HS-27A (cell line): ENCODE results near the gene TUT1.
"Not testable (repeated sequence)": the region's sequence is repeated elsewhere in the genome, so short reads cannot be mapped to it uniquely, and the experiment has no call there.

Source experiments
- DNase-seq: peaks from one replicate; pipeline ENCODE4 v3.0.0-alpha.2; 2012; ENCODE audit warnings: low read depth, missing footprints

The TUT1 gene

DNA sequence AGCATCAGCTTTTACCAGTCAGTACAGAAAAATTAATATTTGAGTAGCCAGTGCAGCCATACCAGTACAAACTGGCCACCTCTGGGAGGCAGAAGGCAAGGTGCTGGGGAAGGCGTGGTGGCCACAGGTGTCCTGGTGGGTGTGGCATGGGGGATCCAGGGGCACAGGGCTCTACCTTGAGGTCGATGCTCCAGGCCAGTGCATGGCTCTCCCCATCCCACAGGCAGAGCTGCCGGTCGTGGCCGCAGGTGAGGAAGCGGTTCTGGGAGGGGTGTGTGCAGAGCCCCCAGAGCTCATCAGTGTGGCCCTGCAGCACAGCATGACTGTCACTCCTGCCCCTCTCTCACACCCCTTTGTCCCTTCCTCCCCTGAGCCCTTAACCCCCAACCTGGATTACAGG is 14.1 kb upstream of the TUT1 start:
- no peak for DNase-seq

DNA sequence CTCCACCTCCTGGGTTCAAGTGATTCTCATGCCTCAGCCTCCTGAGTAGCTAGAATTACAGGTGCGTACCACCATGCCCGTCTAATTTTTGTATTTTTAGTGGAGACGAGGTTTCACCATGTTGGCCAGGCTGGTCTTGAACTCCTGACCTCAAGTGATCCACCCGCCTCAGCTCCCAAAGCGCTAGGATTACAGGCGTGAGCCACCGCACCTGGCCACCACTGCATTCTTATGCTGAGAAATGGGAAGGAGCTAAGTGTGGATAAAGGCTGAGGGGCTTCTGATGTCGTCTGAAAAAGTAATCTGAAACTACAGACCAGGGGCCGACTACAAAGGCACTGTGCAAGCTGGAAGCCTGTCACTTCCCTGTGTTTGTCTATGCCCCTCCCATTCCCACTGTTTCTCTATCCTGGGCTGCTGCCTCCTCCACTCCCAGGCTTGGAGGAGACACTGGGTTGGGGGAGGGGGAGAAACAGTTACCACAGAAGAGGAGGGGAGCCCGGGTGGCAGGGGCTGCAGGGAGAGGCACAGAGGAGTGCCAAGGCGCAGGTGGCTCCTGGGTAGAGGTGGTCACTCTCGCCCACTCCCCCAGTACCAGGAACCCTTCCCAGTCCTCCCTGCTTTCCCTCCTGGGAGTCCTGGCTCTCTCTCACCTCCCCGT is 13.3 kb upstream of the TUT1 start:
- DNase-seq: no peak

DNA sequence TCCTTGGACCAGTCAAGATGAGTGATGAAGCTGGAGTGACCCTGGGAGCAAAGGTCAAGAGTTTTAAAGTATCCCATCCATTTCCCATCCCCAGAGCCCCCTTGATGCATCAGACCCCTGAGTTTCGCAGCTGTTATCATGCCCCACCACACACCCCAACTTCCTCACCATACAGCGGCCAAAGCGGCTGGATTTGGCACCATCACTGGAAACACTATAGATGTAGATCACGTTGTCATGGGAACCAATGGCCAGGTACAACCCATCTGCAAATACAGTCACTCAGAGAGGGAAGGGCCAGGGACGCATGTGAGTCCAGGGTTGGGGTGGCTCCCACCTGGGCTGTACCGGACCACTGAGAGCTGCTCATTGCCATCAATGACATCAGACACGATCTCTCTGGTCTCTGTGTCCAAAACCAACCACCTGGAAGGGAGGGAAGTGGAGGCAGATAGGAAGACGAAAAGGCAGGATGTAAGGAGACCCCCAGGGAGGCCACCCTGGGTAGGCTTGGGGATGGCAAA is 12.5 kb upstream of the TUT1 start:
- DNase-seq: no peak

DNA sequence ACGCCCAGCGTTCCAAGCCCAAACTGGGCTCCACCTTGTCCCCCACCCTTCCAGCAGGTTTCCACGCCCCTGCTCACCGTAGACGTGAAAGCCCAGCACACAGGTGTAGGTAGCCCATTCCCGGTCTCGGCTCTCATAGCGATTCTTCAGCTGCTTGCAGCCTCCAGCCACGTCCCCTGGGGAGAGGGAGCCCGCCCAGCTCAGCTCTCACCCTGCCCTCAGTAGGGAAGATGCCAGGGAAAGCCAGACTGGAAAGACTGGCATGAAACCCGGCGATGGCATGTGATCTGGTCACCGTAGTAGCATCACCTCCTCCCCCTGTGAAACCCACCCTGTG is 11.7 kb upstream of the TUT1 start:
- DNase-seq: no peak

DNA sequence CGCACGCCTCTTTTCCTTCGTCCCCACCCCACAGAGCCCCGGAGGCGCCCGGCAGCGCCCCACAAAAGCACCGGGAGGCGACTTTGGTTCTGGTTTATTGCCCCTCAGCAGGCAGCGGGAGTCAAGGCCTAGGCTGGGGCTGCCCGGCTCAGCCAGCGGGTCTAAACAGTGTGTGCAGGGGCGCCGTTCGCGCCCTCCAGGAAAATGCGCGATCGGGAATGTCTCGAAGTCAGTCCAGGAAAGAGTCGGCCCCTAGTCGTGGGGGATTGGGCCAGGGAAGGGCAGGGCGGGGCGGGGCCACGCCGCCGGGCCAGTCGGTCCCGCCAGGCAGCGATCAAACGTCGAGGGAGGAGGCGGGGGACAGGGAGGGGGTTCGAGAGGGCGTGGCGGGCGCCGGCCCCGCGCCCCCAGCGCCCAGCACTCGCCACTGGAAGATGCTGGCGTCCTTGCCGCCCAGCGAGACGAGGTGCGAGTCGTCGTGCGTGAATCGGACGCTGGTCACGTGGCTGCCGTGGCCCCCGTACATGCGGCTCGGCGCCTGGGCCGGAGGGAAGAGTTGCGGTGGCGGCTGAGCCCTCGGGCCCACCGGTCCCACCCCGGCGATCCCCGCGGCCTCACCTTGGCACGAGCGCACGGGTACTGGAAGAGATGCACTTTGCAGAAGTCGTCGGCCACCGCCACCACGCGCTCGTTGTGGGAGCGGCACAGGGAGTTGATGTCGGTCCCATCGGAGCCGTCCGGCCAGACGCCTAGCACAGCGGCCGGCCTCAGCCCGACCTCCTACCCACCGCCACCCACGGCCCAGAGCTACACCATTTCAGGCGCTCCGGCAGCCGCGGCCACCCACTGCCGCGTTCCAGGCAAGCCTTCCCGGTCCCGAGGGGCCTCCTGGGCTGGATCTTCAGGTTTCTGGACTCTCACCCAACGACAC is 11.1 kb upstream of the TUT1 start:
- DNase-seq: no peak

DNA sequence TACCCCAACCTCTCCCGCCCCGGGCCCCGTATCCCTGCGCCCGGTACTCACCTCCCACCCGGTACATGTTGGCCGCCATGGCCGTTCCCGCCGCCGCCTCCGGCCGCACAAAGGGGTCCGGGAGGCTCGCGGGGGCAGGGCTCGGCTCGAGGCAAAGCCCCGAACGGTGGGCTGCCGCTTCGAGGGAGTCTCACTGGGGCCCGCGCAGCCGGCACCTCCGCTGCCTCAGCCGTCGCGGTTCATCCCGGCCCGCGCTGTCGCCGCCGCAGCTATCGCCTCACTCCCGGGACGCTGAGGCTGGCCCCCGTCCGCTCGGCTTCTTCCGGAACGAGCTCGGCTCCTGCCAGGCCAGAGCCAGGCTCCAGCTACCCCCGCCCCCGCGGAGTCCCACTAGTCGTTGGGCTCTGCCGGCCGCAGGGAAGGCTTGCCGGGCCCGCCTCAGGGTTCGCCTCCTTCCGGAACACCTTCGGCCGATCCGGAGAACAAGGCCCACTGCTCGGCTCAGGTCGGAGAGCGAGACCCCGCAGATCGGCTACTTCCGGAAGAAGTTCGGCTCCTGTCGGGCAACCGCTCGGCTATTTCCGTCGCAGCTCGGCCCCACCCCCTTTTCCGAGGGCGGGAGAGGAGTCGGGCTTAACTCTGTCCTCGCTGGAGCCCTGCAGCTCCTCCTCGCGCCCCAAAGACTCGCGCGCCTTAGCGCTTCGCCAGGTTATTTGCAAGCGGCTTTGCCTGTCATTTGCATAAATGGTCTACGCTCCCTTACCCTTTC is 10.2 kb upstream of the TUT1 start, which contains the start of gene MTA2:
Gene MTA2, minus strand, starts transcription at position 494 of the 769 bp plus-strand sequence. Its CDS starts 415 bp downstream, at position 79.
- DNase-seq: peak; percentile 96

DNA sequence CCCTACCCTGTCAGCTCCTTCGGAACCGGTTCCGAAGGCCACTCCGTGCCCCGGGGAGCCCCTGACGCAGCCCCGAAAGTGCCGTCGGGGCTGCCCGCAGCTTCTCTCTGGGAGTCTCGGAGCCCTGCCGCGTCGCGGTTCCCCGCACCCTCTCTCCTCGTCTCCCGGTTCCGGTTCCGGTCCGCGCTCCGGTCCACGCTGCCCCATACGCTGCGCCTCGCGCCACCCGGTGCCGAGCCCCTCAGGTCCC is 9.7 kb upstream of the TUT1 start:
- no peak for DNase-seq

DNA sequence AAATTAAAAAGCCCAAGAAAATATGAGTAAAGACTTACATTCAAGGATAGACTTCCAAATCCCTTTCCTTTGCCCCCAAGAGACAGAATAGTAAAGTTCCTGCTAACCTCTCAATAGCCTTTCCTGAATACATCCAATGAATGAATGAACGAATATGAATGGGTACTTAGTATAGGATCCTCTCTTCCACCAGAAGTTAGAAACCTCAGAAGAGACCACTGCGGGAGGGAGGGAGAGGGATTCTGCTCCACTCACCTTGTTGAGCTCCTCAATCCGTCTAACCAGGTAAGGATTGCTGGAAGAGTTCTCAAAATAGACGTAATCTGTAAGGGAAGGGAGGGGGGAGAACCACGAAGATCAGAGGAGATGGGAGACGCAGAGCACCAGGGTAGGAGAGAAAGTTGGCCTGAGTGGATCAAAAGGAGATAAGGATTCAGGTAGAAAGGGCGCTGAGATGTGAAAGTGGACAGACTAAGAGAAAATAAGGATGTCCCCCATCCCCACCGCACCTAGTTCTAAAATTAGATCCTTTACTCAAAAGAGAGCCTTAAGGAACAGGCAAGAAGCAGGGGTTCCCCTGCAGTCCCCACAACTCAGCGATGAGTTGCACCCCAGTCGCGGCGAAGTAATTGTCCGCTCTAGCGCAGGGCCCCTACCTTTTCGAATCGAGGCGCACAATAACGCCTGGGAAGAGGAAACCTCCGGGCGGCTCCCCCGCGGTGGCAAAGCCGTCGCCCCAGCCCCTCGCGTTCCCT is 9.2 kb upstream of the TUT1 start:
- no peak for DNase-seq

DNA sequence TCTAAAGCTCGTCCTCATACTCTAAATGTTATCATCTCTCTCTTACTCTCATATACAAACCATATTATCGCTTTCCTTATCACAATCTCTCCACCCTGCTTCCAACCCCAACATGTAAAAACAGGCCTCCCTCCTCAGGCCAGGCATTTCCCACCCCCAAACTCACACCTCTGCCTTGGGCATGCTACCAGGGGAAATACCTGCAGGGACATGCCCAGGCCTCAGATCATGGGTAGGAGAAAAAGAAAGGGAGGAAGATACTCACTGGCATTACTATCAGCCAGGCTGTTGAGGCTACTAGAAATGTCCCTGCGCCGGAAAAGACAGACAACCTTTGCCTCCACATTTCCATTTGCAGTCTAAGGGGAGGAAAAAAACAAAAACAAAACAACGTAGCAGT is 8.6 kb upstream of the TUT1 start:
- DNase-seq: no peak

DNA sequence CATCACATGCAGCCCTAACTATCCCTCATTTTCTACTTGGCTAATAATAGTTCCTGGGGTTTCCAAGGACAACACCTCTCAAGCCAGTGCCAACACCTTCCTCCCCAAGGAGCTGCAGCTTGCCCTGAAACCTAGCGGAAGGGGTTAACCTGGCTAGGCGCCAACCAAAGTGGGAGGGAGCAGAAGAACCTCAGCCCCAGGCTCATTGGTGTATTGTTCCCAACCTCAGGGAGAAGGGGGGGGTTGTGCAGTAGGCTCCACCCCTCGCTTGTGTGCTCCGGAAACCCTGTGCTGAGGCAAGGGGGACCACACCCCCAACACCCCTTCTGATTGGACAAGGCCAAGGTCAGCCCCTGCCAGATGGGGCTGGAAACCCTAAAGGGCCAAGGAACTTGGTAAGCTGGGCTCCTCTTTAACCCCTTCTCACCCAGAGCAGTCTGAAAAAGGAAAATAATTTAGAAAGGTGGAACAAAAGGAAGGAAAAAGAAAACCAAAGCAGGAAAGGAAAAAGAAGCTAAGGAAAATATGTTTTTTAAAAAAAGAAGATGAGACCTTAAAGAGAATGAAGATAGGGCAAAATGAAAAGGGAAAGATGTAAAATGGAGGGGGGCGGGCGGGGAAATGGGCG is 7.9 kb upstream of the TUT1 start:
- DNase-seq: no peak

DNA sequence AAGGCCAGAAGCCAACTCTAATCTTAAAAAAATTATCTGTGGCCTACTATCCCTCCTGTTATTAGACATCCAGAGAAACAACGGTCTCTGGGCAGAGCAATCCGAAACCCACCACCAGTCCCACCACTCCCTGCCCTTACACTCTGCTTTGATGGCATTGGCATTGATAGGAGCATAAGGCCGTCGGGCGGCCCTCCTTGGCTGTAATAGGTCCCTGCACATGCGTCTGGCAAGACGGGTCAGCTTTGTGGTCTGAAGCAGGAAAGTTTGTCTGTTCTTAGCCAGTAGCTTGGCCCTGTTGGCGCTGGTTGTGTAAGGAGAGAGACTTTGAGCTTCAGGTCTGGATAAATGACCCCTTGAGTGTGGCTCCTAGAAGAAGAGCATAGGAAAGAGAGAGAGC is 3.8 kb upstream of the TUT1 start:
- no peak for DNase-seq

DNA sequence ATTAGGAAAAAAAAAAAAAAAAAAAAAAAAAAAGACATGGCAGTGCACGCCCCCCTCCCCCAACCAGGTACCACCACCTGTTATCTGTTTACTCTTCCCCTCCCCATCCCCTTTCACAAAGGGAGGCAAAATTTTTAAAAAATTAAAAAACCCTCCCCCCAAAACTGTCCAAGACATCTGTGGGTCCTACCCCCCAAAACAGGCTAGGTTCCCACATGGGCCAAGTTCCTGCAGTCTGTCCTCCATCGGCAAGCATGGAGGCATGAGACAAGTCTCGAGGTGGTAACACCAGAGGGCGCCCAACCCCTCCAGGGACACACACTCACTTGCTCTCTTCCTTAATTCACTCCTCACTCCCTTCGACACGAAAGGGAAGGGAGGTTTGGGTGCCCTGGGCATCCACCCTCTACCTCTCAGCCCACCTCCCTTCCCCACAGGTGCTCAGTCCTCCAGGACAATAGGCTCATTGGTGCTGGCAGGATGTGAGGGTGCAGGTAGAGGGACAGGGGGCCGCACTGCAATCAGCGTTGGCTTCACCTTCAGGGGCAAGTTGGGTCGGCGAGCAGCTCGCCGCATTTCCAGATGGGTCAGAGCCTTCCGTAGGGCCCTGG is 2.2 kb upstream of the TUT1 start:
- no peak for DNase-seq

DNA sequence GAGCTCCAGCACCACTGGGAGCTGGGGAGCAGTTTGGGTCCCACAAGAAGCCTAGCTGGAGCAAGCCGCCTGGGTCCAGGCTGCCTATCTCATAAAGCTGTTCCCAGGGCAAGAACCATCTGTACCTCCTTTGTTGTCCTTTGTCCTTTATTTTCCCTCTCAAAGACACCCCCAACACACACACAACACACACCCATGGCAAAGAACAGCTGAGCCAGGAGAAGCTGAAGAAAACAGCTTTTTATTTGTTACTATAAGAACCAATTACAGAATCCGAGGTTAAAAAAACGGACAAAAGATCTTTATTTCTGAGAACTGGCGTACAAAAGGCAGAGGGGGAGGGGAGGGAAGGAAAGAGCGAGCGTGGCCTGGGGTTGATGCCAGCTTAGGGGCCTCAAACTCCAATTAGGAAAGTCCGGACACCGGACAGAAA is 1.7 kb upstream of the TUT1 start:
- no peak for DNase-seq

DNA sequence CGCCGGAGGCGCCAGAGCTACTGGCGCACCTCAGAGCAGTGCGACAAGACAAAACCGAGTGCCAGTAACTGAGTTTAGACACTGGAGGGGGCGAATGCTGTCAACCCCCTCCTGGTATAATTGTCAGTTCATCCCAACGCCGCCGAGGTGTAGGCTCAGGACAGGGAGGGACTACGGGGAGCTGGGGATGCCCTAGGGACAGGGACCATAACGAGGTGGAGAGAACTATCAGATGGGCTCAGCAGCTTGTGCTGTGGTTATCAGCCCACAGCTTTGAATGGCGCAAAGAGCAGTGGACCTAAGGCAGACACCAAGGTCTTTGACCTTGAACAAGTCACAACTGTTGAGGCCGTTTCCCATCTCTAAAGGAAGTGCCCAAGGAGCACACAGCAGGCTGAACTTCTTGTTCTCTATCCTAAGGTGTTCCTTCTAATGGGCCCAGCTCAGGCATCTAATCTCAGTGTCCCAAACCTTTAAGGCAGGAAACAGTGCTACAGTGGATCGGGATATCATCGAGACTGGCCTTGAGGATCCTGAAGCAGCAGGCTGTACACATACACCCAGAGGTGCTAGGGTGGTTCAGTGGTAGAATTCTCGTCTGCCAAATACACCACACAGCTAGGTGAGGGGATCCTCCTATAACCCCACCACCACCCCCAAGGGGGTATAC is 958 bp upstream of the TUT1 start:
- no peak for DNase-seq

DNA sequence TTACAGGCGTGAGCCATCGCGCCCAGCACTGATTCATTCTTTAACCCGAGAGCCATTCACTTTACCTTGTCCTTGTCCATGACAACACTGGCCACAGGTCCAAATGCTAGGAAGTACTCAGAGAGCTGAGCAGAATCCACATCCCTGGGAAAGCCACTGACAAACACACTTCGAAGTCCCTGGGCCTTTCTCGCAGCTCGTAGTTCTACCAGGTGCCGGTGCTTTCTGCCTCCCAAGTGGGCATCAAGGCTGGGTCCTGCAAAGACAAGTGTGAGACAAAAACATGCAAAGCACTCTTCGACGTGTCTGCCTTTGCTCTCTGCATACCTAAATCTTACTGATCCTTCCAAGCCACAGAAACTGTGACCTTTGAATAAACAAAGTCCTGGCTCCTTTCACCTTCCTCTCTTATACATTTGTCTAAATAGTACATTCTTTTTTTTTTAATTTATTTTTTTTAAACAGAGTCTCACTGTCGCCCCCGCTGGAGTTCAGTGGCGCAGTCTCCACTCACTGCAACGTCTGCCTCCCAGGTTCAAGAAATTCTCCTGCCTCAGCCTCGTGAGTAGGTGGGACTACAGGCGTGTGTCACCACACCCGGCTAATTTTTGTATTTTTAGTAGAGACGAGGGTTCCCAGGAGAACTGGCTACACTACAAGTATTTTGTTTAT is 2.2 kb downstream of the TUT1 start:
- no peak for DNase-seq

DNA sequence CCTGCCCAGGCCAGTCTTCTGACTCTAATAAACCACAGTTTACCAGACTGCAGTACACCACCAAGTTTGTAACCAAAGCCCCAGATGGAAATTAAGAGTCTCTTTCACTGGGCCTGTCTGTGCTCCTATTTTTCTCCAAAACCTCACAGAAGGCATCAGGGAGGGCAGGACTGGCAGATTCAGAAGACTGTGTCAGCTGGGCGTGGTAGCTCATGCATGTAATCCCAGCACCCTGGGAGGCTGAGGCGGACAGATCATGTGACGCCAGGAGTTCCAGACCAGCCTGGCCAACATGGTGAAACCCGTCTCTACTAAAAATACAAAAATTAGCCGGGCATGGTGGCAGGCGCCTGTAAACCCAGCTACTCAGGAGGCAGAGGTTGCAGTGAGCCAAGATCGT is 6.0 kb downstream of the TUT1 start:
- DNase-seq: not testable (repeated sequence)

DNA sequence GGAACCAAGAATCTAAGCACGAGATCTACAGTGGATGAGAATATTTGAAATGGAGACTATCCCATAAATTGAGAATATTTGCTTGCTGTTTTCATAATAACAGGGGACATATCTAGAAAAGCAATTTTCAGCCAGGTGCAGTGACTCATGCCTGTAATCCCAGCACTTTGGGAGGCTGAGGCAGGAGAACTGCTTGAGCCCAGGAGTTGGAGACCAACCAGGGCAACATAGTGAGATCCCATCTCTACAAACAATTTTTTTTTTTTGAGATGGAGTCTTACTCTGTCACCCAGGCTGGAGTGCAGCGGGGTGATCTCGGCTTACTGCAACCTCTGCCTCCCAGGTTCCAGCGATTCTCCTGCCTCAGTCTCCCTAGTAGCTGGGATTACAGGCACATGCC is 9.6 kb downstream of the TUT1 start:
- not testable (repeated sequence) for DNase-seq

DNA sequence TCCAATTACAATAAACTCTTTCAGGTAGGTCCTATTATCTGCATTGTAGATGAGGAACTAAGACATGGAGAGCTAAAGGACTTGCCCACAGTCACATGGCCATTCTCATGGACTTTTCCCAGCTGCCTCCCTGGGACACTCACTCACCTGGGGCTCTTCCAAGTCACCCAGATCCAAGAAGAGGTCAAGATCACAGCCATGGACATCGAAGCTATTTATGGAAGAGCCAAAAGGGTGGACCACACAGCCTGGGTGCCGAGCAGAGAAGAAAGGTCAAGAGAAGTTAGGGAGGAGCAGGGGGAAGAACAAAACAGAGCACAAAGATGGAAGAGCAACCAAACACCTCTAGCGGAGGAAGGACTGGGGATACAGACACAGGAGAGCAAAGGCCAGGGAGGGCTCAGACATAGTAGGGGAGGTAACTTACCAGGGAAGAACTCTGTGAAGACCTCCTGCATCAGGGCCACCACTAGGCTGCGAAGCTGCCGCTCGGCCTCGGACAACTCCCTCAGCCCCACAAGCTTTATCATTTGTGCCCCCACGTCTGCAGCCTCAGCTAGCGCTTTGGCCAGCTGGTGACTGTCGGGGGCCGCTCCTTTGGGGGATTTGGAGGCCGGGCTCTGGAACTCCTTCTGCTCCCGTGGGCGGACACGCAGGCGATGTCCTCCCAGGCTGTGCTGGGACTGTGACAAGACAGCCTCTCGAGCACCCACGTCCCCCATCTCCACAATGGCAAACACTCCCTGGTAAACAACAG is 10.2 kb downstream of the TUT1 start:
- no peak for DNase-seq

DNA sequence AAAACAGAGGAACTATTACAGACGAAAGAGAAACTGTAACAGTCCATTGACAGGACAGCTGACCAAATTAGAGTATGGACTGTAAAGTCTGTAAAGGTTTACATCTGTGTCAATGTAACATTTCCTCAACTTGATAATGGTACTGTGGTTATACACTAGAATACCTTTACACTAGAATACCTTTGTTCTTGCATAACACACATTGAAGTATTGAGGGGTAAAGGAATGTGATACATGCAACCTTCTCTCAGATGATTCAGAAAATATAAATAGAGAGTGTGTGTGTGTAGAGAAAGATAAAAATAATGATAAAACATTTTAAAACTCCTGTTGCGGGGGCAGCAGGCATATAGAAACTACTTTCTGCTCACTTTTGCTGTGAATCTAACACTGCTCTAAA is 12.1 kb downstream of the TUT1 start:
- DNase-seq: no peak
